Type B pancreatic cell (in vitro differentiated cells): ENCODE measurements around the gene EYS. TPM values are rescaled to one million over a fixed set of nuclear protein-coding genes. Genes with fewer than 3 reads are reported as not detected.
"Not testable (repeated sequence)": the region's sequence is repeated elsewhere in the genome, so short reads cannot be mapped to it uniquely, and the experiment has no call there.

Experiments
- DNase-seq: peaks from one replicate; pipeline ENCODE4 v3.0.0; 2021; ENCODE audit warnings: mixed read lengths; ENCODE audit not compliant: unreplicated experiment; ENCODE audit errors: extremely low spot score
- H3K27ac Mint-ChIP-seq: 2 replicates; pipeline ENCODE4 v1.8.0; 2021; ENCODE audit warnings: mild to moderate bottlenecking, mixed read lengths
- H3K27me3 Mint-ChIP-seq: 2 replicates; pipeline ENCODE4 v1.8.0; 2021; ENCODE audit warnings: mixed read lengths
- H3K36me3 Mint-ChIP-seq: 2 replicates; pipeline ENCODE4 v1.8.0; 2021; ENCODE audit warnings: mixed read lengths
- H3K4me1 Mint-ChIP-seq: one replicate; pipeline ENCODE4 v1.8.0; 2021; ENCODE audit warnings: mixed read lengths; ENCODE audit not compliant: unreplicated experiment
- H3K4me3 Mint-ChIP-seq: 2 replicates; pipeline ENCODE4 v1.8.0; 2021; ENCODE audit warnings: mild to moderate bottlenecking, mixed read lengths
- H3K9me3 Mint-ChIP-seq: 2 replicates; pipeline ENCODE4 v1.8.0; 2021; ENCODE audit warnings: mixed read lengths
- total RNA-seq: library from RNA; stranded (reverse); gene quantifications from 2 replicates; pipeline ENCODE4 v1.2.1, GENCODE V29; 2021; ENCODE audit warnings: low replicate concordance
- TF ChIP-seq, protein P1 (sequence below): fragments of 200-600 bp; sonication (generic); conservative IDR thresholded peaks from 2 replicates; pipeline ENCODE4 v1.5.0; 2021; ENCODE audit warnings: antibody characterized with exemption, mild to moderate bottlenecking

EYS gene
- total RNA-seq, 1 donor from 2014 or later, result 1.5 TPM

DNA sequence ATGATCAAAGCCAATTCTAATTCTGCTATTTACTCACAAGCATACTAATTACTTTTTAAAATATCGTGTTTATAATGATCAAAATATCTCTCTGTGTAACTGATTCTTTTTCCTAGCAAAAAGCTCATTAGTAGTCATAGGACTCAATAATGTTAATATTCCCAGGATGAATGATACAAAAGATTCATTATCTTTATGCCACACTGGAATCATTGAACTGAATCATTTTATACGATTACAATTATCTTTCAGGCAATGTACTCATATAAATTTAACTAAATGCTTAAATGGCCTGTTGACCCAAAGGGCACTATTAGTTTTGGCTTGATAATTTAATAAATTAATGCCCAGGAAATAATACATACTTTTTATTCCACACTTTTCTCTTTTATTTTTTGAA is 96.3 kb downstream of the EYS start:
- DNase-seq, result no peak
- Mint-ChIP-seq H3K4me1 (no peaks in the 10 kb centered on the region), H3K9me3 (no peaks in the 10 kb centered on the region), H3K27ac (no peak overlapping the region), H3K27me3 (no peaks in the 10 kb centered on the region), H3K36me3 (no peaks in the 10 kb centered on the region), H3K4me3 (no peak overlapping the region)
- TF ChIP-seq, protein P1, sequence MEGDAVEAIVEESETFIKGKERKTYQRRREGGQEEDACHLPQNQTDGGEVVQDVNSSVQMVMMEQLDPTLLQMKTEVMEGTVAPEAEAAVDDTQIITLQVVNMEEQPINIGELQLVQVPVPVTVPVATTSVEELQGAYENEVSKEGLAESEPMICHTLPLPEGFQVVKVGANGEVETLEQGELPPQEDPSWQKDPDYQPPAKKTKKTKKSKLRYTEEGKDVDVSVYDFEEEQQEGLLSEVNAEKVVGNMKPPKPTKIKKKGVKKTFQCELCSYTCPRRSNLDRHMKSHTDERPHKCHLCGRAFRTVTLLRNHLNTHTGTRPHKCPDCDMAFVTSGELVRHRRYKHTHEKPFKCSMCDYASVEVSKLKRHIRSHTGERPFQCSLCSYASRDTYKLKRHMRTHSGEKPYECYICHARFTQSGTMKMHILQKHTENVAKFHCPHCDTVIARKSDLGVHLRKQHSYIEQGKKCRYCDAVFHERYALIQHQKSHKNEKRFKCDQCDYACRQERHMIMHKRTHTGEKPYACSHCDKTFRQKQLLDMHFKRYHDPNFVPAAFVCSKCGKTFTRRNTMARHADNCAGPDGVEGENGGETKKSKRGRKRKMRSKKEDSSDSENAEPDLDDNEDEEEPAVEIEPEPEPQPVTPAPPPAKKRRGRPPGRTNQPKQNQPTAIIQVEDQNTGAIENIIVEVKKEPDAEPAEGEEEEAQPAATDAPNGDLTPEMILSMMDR, result no peak

- DNase-seq, result no peak
- H3K4me1 Mint-ChIP-seq, result no peaks in the 10 kb centered on the region
- H3K27ac Mint-ChIP-seq, result no peak overlapping the region
- H3K27me3 Mint-ChIP-seq, result no peaks in the 10 kb centered on the region
- no peaks in the 10 kb centered on the region for H3K9me3 Mint-ChIP-seq
- no peak overlapping the region for H3K4me3 Mint-ChIP-seq
- no peaks in the 10 kb centered on the region for H3K36me3 Mint-ChIP-seq
- TF ChIP-seq, protein P1, result no peak
Measured at GRCh38 chr6:65595540-65595939, 111.5 kb downstream of the EYS start.

GRCh38 chr6:65570340-65570739 is 136.7 kb downstream of the EYS start:
- H3K9me3 Mint-ChIP-seq, result no peaks in the 10 kb centered on the region
- peaks cover 14% of the 10 kb centered on the region for H3K4me1 Mint-ChIP-seq
- H3K4me3 Mint-ChIP-seq, result no peak overlapping the region

DNA sequence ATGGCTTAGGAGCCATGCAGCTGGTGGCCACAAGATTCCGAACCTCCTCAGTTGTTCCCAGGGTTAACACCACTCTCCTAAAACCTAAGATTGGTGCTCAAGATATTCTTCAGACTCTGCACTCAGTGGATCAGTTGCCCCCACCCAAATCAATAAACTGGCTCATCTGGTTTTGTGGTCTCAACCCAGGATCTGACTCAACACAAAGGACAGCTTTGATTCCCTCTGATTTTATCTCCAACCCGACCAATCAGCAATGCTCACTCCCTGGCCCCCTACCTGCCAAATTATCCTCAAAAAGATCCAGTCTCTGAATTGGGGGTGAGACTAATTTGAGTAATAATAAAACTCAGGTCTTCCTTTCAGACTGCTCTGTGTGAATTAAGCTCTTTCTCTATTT is 137.5 kb downstream of the EYS start:
- TF ChIP-seq, protein P1, result no peak
- Mint-ChIP-seq H3K27me3 (no peaks in the 10 kb centered on the region), H3K36me3 (no peaks in the 10 kb centered on the region), H3K4me3 (no peak overlapping the region), H3K4me1 (peaks cover 14% of the 10 kb centered on the region), H3K9me3 (no peaks in the 10 kb centered on the region), H3K27ac (no peak overlapping the region)
- DNase-seq, result no peak

More at GRCh38 chr6:65570340-65570739, 136.7 kb downstream of the EYS start:
- H3K36me3 Mint-ChIP-seq, result no peaks in the 10 kb centered on the region
- no peaks in the 10 kb centered on the region for H3K27me3 Mint-ChIP-seq
- TF ChIP-seq, protein P1, result no peak
- H3K27ac Mint-ChIP-seq, result no peak overlapping the region
- DNase-seq, result no peak

GRCh38 chr6:65569056-65569455 is 138.0 kb downstream of the EYS start:
- H3K4me1 Mint-ChIP-seq, result peaks cover 14% of the 10 kb centered on the region
- not testable (repeated sequence) for DNase-seq, H3K9me3 Mint-ChIP-seq, H3K4me3 Mint-ChIP-seq, H3K27ac Mint-ChIP-seq, H3K27me3 Mint-ChIP-seq, H3K36me3 Mint-ChIP-seq

GRCh38 chr6:65566117-65566516 is 140.9 kb downstream of the EYS start:
- H3K4me3 Mint-ChIP-seq, result no peak overlapping the region
- TF ChIP-seq, protein P1, result no peak
- no peaks in the 10 kb centered on the region for H3K36me3 Mint-ChIP-seq
- no peaks in the 10 kb centered on the region for H3K27me3 Mint-ChIP-seq
- H3K9me3 Mint-ChIP-seq, result no peaks in the 10 kb centered on the region
- peaks cover 14% of the 10 kb centered on the region for H3K4me1 Mint-ChIP-seq
- no peak overlapping the region for H3K27ac Mint-ChIP-seq
- DNase-seq, result no peak
